ENCODE results near the gene SLC12A9.

Gene SLC12A9

DNA sequence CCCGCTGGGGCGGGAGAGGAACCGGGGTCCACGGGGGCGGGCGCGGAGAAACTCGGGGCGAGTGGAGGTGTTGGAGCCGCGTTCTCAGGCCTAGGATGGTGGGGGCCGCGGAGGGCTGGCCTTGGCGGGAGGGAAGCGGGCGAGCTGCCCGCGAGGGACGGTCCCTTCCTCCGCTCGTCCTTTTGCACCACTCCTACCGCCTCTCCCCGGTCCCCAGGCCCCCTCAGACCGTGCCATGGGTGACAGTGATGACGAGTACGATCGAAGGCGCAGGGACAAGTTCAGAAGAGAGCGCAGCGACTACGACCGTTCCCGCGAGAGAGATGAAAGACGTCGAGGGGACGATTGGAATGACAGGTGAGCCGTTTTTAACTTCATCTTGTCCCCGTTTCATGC is 22.8 kb downstream of the SLC12A9 start (continued):
- TF ChIP-seq, protein P1, sequence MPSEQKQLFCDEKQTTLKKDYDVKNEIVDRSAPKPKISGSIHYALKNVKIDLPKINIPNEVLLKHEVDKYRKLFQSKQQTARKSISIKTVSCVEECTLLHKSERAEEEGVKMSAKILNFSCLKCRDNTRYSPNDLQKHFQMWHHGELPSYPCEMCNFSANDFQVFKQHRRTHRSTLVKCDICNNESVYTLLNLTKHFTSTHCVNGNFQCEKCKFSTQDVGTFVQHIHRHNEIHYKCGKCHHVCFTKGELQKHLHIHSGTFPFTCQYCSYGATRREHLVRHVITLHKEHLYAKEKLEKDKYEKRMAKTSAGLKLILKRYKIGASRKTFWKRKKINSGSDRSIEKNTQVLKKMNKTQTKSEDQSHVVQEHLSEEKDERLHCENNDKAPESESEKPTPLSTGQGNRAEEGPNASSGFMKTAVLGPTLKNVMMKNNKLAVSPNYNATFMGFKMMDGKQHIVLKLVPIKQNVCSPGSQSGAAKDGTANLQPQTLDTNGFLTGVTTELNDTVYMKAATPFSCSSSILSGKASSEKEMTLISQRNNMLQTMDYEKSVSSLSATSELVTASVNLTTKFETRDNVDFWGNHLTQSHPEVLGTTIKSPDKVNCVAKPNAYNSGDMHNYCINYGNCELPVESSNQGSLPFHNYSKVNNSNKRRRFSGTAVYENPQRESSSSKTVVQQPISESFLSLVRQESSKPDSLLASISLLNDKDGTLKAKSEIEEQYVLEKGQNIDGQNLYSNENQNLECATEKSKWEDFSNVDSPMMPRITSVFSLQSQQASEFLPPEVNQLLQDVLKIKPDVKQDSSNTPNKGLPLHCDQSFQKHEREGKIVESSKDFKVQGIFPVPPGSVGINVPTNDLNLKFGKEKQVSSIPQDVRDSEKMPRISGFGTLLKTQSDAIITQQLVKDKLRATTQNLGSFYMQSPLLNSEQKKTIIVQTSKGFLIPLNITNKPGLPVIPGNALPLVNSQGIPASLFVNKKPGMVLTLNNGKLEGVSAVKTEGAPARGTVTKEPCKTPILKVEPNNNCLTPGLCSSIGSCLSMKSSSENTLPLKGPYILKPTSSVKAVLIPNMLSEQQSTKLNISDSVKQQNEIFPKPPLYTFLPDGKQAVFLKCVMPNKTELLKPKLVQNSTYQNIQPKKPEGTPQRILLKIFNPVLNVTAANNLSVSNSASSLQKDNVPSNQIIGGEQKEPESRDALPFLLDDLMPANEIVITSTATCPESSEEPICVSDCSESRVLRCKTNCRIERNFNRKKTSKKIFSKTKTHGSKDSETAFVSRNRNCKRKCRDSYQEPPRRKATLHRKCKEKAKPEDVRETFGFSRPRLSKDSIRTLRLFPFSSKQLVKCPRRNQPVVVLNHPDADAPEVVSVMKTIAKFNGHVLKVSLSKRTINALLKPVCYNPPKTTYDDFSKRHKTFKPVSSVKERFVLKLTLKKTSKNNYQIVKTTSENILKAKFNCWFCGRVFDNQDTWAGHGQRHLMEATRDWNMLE (tag by site-specific recombination; conservative IDR thresholded peaks at IDR 0.05; ENCODE audit: low read depth), result no peak
- TF ChIP-seq, protein P2, sequence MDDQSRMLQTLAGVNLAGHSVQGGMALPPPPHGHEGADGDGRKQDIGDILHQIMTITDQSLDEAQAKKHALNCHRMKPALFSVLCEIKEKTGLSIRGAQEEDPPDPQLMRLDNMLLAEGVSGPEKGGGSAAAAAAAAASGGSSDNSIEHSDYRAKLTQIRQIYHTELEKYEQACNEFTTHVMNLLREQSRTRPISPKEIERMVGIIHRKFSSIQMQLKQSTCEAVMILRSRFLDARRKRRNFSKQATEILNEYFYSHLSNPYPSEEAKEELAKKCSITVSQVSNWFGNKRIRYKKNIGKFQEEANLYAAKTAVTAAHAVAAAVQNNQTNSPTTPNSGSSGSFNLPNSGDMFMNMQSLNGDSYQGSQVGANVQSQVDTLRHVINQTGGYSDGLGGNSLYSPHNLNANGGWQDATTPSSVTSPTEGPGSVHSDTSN (CRISPR knock-in tag; IDR thresholded peaks at IDR 0.05), result 0 out of 2 replicates have a peak, but pooled peaks have one; percentile 4
- TF ChIP-seq ZNF24 (tag by site-specific recombination; IDR thresholded peaks at IDR 0.05) (no peak), ZBTB48 (tag by site-specific recombination; IDR thresholded peaks at IDR 0.05) (peak; percentile 62; the same call in 1 of the 2 replicates), GLIS2 (tag by site-specific recombination; IDR thresholded peaks at IDR 0.05) (peak; percentile 70), ZSCAN16 (tag by site-specific recombination; IDR thresholded peaks at IDR 0.05) (peak; percentile 52; the same call in 1 of the 2 replicates)

DNA sequence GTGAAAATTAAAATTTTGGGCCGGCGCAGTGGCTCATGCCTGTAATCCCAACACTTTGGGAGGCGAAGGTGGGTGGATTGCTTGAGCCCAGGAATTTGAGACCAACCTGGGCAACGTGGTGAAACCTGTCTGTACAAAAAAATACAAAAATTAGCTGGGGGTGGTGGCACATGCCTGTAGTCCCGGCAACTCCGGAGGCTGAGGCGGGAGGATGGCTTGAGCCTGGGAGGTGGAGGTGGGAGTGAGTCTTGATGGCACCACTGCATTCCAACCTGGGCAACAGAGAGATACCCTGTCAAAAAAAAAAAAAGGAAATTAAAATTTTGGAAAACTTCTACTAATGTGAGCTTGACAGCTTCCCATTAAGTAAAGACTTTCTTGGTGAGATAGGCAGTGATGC is 25.5 kb downstream of the SLC12A9 start:
- POLR2A ChIA-PET, result interaction anchor here (0.8 to 8.1 kb wide), 2 partner anchors 9 to 72 kb away, joined by 5 to 198 read pairs; partner anchors contain the start of gene UFSP1
- CTCF ChIA-PET, result interaction anchor here (1.1 to 1.4 kb wide), 3 partner anchors 9 to 252 kb away, joined by 3 to 4 read pairs (median 4); no protein-coding TSS in a partner anchor
- Histone ChIP-seq H3K9me3 (ENCODE audit: control insufficient read depth, insufficient read depth, low read depth, low read length) (no peaks in the 10 kb centered on the region), H3K4me1 (ENCODE audit: control insufficient read depth, insufficient read depth, low read length) (no peaks in the 10 kb centered on the region), H3K36me3 (ENCODE audit: control insufficient read depth in 2 of 2, insufficient read depth in 1 of 2, low read length in 2 of 2) (peaks cover 46 to 76% of the 10 kb centered on the region in 2 experiments), H3K27ac (ENCODE audit: extremely low read depth, low read depth, low read length) (no peak overlapping the region), H3K4me3 (ENCODE audit: low read depth, low read length) (no peak overlapping the region)
- TF ChIP-seq ZFHX2 (tag by site-specific recombination; conservative IDR thresholded peaks at IDR 0.05) (peak; percentile 69; the same call in 1 of the 2 replicates), EGR2 (tag by site-specific recombination; IDR thresholded peaks at IDR 0.05; ENCODE audit: low read depth) (peak; percentile 60)
- TF ChIP-seq, protein P3, sequence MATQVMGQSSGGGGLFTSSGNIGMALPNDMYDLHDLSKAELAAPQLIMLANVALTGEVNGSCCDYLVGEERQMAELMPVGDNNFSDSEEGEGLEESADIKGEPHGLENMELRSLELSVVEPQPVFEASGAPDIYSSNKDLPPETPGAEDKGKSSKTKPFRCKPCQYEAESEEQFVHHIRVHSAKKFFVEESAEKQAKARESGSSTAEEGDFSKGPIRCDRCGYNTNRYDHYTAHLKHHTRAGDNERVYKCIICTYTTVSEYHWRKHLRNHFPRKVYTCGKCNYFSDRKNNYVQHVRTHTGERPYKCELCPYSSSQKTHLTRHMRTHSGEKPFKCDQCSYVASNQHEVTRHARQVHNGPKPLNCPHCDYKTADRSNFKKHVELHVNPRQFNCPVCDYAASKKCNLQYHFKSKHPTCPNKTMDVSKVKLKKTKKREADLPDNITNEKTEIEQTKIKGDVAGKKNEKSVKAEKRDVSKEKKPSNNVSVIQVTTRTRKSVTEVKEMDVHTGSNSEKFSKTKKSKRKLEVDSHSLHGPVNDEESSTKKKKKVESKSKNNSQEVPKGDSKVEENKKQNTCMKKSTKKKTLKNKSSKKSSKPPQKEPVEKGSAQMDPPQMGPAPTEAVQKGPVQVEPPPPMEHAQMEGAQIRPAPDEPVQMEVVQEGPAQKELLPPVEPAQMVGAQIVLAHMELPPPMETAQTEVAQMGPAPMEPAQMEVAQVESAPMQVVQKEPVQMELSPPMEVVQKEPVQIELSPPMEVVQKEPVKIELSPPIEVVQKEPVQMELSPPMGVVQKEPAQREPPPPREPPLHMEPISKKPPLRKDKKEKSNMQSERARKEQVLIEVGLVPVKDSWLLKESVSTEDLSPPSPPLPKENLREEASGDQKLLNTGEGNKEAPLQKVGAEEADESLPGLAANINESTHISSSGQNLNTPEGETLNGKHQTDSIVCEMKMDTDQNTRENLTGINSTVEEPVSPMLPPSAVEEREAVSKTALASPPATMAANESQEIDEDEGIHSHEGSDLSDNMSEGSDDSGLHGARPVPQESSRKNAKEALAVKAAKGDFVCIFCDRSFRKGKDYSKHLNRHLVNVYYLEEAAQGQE (tag by site-specific recombination; IDR thresholded peaks at IDR 0.05), result no peak

DNA sequence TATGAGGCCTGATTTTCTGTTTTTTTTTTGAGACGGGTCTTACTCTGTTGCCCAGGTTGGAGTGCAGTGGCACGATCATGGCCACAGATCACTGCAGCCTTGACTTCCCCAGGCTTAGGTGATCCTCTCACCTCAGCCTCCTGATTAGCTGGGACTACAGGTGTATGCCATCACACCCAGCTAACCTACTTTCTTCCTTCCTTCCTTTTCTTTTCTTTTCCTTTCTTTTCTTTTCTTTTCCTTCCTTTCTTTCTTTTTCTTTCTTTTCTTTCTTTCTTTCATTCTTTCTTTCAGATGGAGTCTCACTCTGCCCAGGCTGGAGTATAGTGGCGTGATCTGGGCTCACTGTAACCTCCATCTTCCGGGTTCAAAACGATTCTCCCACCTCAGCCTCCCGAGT is 26.2 kb downstream of the SLC12A9 start:
- Histone ChIP-seq H3K9me3 (ENCODE audit: control insufficient read depth, insufficient read depth, low read depth, low read length) (no peaks in the 10 kb centered on the region), H3K4me1 (ENCODE audit: control insufficient read depth, insufficient read depth, low read length) (no peaks in the 10 kb centered on the region), H3K27ac (ENCODE audit: extremely low read depth, low read depth, low read length) (no peak overlapping the region), H3K36me3 (ENCODE audit: control insufficient read depth in 2 of 2, insufficient read depth in 1 of 2, low read length in 2 of 2) (peaks cover 53 to 77% of the 10 kb centered on the region in 2 experiments), H3K4me3 (ENCODE audit: low read depth, low read length) (no peak overlapping the region)
- ChIA-PET CTCF (interaction anchor here (1.3 to 1.4 kb wide), 2 partner anchors 9 to 16 kb away, joined by 4 read pairs; no protein-coding TSS in a partner anchor), POLR2A (interaction anchor here (8.1 kb wide), 1 partner anchor 9 kb away, joined by 198 read pairs; the partner anchor contains the start of gene UFSP1)
- TF ChIP-seq ZNF121 (tag by site-specific recombination; IDR thresholded peaks at IDR 0.05) (0 out of 2 replicates have a peak, but pooled peaks have one; percentile 46), ZNF366 (tag by site-specific recombination; conservative IDR thresholded peaks at IDR 0.05) (peak; percentile 91), ZNF19 (tag by site-specific recombination; IDR thresholded peaks at IDR 0.05; ENCODE audit: low read depth) (no peak), PRDM1 (tag by site-specific recombination; IDR thresholded peaks at IDR 0.05) (peak; percentile 92)
- TF ChIP-seq, protein P4, sequence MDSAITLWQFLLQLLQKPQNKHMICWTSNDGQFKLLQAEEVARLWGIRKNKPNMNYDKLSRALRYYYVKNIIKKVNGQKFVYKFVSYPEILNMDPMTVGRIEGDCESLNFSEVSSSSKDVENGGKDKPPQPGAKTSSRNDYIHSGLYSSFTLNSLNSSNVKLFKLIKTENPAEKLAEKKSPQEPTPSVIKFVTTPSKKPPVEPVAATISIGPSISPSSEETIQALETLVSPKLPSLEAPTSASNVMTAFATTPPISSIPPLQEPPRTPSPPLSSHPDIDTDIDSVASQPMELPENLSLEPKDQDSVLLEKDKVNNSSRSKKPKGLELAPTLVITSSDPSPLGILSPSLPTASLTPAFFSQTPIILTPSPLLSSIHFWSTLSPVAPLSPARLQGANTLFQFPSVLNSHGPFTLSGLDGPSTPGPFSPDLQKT (IDR thresholded peaks at IDR 0.05; ENCODE audit: borderline replicate concordance, low read depth, low read length), result no peak
